HG02623 (cell line): ENCODE measurements around the gene AP2B1.
"Not testable (repeated sequence)": the region's sequence is repeated elsewhere in the genome, so short reads cannot be mapped to it uniquely, and the experiment has no call there.

Source experiments
- ATAC-seq: cut with Tn5 transposase; IDR thresholded peaks from one replicate; pipeline ENCODE4 v1.9.1; 2021; ENCODE audit warnings: moderate library complexity; ENCODE audit not compliant: unreplicated experiment

Gene AP2B1

DNA sequence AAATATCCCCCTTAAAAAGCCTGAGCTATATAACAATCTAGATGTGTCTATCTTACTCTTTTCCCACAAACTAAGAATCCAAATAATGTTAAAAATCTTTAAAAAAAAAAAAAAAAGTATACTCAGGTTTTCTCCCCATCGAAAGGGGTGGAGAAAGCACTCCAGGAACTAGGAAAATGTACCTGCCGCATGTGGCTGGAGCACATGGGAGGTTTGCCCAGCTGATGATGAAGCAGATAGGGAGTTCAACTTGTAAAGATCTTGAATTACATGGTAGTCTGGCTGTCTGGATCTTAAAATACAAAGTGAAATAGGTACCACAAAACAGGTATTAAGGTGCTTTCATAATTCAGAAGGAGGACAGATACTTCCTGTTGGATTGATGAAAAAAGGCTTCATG lies 17.7 kb upstream of the AP2B1 start:
- no peak for ATAC-seq

DNA sequence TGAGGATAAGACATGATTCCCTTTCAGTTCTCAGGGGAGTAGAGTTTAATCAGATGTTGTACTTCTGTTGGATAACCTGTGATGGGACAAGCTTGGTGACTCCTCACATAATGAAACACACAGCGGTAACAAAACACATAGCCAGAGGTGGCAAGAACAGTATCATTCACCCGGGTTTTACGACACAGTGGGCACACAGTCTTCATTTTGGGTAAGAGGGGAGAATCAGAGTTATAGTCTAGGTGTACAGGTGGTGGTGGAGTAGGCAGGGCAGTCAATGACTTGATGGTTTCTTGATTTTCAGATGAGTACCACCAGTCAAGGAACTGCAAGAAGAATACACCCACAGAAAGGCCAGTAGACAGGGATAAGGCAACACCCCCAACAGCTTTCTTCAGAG lies 11.4 kb upstream of the AP2B1 start:
- no peak for ATAC-seq

DNA sequence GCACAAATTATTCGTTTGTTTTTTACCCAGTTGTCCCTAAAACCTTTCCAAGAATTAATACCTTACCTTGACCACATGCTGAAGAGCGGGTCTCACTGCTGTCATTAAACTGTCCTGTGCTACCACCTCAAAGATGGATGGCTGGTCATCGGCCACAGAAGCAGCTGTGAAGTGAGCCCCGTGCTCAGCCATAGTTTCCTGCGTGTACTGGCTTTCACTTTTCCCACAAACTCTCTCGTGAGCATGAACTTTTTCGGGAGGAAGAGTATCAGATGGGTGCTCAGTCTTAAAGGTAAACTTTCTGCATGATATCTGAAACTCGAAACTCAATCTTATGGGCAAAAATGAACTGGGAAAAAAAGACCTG lies 9.3 kb upstream of the AP2B1 start:
- ATAC-seq = peak; percentile 6

DNA sequence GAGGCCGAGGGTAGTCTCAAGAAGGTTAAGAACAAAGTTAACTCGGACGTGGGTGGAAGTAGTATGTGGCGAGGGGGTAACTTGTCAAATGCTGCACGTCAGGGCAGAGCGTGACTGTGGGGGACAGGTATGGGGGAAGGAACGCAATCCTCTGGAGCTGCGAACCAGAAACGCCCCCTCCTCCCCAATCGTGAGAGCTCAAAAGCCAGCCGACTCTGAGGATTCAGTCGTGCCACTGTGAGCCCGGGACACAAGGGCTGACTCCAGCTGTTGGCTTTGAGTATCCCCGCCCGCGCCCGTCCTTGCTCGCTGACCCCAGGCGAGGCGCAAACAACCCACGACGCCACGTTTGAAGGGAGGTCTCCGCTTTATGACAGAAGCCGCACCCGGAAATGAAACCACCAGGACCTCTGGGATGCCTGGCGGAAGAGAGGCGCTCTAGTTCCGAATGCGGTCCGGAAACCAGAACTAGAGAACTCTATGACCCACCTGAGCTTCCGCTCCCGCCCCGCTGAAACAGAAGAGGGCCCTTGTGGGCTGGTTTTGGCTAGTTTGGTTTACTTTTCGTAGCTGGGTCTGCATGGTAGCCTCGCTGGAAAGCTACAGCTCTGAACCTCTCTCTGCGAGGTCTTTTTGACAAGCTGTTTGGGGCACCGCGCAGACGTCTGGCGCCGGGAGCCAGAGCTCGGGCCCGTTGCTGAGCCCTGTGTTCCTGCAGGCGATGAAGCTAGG lies 8.8 kb upstream of the AP2B1 start, which contains the start of gene PEX12:
Gene PEX12, minus strand, starts transcription at position 375 of the 732 bp plus-strand sequence. CDS start 550 bp downstream, outside the sequence.
- ATAC-seq = peak; percentile 90

DNA sequence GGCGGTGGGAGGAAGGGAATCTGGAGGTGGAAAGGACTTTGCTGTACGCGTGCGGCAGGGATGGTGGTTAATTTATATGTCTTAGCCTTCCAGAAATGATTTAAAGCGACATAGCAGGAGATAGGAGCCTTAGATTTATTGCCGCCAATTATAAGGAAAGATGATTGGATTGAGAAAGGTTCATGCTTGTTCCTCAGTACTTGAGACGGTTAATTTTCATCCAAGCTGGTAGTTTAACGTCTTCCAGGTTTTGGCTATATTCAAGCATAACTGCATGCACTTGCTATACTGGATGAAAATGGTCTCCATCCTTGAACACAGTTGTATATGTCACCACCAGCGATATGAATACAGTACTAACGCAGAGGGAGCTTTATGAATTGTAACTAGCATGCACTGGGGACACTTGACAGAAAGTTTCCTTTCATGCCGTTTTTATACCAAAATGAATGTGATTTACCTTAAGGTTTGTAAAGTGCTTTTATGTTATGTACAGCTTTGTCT lies 8.1 kb upstream of the AP2B1 start:
- no peak for ATAC-seq

DNA sequence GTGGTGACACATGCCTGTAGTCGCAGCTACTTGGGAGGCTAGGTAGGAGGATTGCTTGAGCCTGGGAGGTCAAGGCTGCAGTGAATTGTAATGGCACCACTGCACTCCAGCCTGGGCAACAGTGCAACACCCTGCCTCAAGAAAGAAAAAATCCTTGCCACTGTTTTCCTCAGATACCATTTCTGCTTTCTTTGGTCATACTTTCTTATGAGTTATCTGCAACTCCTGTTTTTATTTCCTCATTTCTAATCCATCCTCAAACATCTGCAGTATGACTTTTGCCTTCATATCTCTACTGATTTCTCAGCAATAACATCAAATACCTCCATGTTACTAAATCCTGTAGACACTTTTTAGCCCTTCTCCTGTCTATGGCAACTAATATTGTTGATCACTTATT lies 3.1 kb upstream of the AP2B1 start:
- no peak for ATAC-seq

DNA sequence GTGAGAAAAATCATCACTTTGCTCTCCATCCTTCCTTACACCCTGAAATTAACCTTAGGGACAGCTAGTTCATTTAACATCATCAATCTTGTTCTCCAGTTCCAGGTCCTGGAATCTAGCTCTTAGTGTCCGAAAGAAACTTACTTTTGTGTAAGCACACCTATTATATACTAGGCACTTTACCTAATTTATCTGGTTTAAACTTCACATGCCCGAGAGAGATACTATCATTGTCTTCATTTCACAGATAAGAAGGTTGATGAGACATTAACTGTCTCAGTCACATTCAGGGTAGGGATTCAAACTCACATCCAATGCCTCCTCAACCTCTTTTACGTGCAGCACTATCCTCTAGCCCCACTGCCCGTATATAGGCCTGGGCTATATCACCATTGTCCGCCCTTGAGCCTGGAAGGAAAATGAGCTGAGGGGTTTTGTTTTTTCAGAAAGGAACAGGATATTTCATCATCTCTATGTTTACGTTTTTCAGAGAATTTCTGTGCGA lies 501 bp upstream of the AP2B1 start:
- no peak for ATAC-seq

DNA sequence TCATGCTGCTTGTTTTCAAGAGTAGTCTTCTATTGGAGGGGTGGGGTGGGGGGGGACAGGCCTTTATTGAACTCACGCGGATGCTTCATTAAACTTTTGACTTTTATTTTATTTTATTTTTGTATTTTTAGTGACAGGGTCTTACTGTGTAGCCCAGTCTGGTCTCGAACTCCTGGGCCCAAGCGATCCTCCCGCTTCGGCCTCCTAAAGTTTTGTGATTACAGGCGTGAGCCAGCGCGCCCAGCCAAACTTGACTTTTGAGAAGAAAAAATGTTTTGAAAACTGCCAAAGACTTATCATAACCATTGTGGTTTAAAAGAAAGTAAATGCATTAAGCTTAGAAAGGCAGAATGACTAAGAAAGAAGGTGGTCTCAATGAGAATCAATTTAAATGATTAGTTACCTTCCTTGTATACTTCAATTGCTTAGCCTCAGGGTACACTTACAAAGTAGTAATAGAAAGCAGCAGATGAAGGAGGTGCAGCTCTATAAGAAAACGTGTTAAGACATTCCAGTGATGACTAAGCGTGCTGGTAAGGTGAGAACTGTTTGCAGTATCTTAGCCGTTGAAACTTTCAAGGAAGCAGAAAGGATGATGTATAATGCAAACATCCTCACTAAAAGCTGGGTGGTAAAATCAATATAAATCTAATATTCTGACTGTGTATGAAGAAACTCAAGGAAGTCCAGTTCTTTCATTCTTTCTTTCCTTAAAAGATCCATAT lies 1.2 kb downstream of the AP2B1 start:
- ATAC-seq = no peak

DNA sequence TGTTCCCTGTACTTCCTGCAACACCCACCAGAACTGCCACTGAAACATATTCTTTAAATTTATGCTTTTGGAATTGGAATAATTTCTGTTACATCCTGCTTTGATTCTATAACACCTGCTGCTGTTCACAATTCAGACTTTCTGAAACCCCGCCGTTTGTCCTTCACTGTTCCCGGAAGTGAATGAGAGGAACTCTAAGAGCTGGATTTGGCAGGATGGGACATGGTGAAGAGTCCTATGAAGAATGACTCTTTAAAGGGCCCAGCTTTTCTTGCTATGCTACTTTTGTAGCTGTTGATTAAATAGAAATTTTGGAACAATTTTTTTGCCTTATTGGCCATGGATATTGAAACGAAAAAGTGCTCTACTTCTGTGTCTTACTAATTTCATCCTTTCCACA lies 8.9 kb downstream of the AP2B1 start:
- no peak for ATAC-seq

DNA sequence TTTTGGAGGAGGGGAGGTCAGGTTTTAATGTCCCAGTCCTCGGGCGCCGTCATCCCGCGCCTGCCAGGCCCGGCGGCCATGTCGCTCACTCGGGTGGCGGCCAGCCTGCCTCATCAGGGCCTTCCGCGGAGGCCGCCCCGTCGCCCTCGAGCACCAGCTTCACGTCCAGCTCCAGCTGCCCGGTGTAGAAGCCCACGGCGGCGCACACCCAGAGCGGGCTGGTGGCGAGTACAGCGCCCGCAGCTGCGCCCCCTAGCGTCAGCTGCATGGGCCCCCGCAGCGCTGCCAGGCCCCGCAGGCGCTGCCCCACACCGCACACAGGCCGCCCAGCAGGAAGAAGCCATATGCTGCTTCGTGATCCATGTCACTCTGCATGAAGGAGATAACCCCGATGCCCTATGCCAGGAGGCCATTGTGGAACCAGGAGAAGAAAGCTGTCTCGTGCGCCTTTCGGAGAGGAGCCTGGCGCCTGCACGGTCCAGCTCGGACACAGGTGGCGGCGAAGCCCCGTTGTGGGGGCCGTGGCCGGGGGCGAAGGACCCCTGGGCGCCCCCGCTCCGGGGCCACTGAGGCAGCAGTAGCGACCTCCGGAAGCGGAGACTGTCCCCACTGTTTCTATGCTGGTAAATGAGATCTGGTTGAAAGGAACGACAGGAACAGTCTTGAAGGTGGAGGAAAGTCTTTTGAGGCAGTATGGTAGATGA lies 9.6 kb downstream of the AP2B1 start:
- no peak for ATAC-seq

DNA sequence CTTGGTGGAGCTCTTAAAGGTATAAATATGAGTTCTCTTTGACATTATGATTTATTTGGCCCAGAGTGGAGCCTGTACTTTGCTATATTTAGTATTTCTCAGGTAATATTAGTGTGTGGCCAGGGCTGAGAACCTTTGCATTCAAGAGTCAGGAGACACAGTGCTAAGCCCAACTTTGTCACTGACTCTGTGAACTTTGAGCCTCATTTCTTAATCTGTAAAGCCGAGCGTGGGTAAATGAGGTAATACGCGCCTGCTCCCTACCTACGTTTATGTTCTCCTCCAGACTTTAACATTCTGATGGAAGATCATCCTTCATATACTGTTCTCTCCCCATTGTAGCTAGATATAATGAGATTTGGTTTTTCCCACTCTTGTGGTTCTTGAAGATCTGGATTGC lies 10.5 kb downstream of the AP2B1 start:
- ATAC-seq = no peak

DNA sequence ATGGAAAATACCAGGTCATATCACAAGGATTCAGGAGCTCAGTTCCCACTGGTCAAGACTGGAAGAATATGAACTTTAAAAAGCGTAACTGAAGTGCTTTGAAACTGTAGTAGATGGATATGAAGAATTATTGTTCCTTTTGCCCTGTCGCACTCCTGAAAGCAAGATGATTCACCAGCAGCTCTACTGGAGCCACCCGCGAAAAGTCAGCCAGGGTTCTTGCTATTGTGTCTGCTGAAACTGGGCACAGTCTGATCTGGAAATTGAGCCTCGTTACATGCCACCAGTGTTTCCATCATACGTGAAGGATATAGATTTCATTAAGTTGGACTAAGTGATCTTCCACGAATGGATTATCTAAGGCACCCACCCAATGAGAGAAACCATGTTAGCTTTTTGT lies 16.6 kb downstream of the AP2B1 start:
- no peak for ATAC-seq

DNA sequence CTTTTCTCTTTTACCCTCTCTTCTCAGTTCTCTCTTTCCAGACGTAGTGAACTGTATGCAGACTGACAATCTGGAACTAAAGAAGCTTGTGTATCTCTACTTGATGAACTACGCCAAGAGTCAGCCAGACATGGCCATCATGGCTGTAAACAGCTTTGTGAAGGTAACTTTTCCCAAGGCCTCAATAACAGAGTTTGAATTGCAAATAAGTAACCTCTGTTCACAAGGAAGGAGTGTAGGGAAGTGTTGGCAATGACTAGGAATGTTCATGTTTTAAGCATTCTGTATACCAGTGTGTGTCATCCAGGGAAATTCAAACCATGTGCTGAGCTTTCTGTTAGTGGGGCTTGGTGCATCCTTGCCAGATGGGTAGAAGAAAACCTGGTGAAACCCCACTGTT lies 18.6 kb downstream of the AP2B1 start:
- ATAC-seq = no peak

DNA sequence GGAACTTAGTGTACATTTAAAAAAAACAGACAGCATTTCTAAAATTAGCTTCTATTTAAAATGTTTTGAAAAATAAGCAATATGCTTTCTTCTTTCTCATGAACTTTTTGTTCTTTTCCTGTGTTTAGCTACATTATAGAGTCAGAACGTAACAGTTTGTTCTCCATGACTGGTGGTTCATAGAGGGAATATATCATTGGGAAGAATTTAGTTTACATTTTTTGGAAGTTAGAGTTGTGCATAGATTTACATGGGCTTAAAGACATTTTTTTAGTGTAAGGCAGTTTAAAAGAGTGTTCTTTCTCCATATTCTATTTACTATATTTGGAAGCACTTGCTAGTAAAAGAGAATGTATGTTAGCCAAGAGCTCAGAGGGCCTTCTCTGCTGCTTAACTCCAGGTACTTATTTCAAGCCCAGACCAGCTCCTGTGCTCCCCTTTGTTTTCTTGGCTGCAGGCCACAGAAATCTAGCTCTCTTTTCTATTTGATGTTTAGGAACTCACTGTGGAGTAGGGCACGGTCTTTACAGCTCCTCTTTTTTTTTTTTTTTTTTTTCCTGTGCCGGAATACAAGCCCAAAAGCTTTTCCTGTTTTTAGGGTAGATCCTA lies 20.2 kb downstream of the AP2B1 start:
- ATAC-seq = no peak

DNA sequence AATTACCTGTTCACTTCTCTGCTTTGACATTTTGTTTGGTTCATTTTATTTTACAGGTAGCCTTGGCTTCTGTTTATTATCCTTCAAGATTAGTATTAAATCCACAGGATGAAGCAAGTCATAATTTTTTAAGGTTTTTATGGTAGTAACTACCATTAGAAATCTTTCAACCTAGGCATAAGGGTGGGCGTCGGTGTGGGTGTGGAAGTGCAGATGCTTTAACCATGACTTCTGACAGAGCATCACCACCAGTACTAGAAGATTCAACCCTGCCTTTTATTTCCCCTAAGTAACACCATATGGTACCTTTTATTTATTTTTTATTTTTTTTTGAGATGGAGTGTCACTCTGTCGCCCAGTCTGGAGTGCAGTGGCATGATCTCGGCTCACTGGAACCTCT lies 22.7 kb downstream of the AP2B1 start:
- no peak for ATAC-seq

DNA sequence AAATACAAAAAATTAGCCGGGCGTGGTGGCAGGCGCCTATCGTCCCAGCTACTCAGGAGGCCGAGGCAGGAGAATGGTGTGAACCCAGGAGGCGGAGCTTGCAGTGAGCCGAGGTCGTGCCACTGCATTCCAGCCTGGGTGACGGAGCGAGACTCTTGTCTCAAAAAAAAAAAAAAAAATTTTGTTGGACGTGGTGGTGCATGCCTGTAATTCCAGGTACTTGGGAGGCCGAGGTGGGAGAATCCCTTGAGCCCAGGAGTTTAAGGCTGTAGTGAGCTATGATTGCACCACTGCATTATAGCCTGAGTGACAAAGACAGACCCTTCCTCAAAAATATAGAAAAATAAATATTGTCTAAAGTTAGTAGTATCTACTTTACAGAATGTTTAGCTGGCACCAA lies 23.6 kb downstream of the AP2B1 start:
- not testable (repeated sequence) for ATAC-seq

DNA sequence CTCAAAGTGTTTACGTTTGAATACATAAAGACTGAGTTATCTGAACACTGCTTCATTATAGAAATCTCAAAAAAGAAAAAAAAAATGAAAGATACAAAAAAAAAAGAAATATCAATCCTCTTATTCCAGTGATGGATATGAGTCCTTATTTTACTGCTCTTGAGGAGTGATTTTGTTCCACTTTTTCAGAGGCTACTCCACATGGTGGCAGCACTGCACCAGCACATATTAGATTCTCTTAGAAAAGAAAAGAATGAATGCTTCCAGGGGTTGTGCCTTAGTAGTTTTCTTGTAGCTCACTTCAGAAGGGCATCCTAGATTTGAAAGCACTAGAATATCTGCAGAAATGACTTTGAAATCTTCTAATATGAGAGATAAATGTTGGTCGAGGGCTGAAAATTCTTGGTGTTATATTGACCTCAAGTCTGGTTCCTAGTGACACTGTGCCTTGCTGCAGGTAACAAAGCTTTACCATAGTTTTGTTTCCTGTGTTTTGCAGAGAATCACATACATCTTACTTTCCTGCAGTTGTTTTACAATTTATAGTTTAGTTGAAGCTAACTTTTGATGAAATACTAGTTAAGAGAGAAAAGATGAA lies 25.9 kb downstream of the AP2B1 start:
- ATAC-seq = no peak

DNA sequence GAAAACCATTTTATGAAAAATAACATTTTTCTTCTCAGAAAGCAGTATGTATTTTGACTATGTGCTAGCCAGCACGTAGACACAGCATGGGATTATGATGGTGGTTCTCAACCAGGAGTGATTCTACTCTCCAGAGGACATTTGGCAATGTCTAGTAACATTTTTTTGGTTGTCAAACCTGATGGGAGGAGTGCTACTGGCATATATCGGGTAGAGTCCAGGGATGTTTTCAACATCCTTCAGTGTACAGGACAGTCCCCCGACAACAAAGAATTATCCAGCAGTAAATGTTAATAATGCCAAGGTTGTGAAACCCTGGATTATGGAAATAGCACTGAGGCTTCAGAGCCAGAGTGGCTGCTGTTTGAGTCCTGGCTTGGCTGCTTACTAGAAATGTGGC lies 27.7 kb downstream of the AP2B1 start:
- no peak for ATAC-seq

DNA sequence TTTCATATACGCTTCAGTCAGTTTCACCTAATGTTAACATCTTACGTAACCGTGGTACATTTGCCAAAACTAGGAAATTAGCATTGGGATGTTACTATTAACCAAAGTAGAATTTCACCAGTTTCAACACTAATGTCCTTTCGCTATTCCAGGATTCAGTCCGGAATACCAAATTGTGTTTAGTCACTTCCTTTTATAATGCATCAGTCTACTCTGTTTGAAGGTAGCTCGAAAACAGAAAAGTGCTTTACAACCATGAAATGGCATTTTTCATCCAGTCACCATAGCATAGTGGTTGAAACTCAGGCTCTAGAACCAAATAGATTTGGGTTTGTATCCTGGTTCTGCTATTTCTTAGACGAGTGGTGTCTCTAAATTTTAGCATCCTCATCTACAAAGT lies 29.4 kb downstream of the AP2B1 start:
- ATAC-seq = no peak

DNA sequence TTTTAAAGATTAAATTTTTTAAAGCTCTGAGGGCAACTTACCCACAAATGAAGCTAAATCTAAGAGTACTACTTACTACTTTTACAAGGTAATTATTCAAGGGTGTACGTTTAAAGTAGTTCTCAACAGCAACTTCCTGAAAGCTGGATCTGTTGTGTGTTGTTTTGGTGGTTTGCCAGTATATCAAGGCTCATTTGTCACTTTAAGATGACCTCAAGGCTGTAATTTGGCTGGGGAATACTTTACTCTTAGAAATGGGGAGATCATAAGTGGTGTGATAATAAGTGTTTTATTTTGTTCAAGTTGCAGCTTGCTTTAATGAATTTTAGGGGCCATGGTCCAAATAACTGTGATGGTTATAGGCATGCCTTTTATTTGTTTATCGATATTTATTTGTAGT lies 30.4 kb downstream of the AP2B1 start:
- ATAC-seq = no peak

DNA sequence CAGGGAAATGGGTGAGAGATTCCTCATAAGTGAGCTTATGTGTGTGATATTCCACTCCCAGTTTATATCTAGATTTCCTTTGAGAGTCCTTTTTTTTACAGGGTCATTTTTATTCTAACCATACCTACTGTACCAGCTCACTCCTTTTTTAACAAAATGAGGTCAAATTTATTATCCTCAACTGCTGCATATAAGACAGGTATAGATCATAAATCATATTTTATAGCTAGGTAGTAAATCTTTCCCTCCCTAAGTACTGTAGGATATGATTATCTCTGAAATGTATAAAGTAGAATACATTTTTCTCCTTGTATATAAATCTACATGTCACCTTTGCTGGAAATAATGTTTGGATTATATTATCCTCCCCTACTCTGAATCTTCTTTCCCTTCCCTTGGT lies 31.5 kb downstream of the AP2B1 start:
- no peak for ATAC-seq
